Breast epithelium (tissue), 3 donors: ENCODE data around the gene OMA1.

Source experiments
- CTCF ChIP-seq, 3 donors: fragments of 450-650 bp; IDR thresholded peaks; one replicate each; pipeline ENCODE4 v1.5.1; 2016 to 2017; ENCODE audit warnings: antibody characterized with exemption in 3 of 3, mild to moderate bottlenecking in 3 of 3, moderate library complexity in 3 of 3
- POLR2A ChIP-seq: fragments of 450-650 bp; IDR thresholded peaks from one replicate; pipeline ENCODE4 v1.6.1; 2016; ENCODE audit warnings: antibody characterized with exemption, mild to moderate bottlenecking, moderate library complexity

GRCh38 chr1:58581641-58582040 lies 35.1 kb upstream of the OMA1 start:
- TF ChIP-seq CTCF (IDR thresholded peaks at IDR 0.05) = no peak
- no peak for TF ChIP-seq POLR2A
